GM18951 (cell line): ENCODE data around the gene PPP1R14D.
A peak's percentile ranks its signal among the peaks of the same experiment; 100 is the strongest.

Experiments
- POLR2A ChIP-seq: IDR thresholded peaks from 4 replicates; pipeline ENCODE4 v1.6.1; 2011; ENCODE audit warnings: mild to moderate bottlenecking; ENCODE audit not compliant: insufficient read length, insufficient read depth; ENCODE audit errors: extremely low read depth
- in situ Hi-C: fragments of 300-500 bp; cut with MboI; formaldehyde crosslinking; loops from one replicate; pipeline ENCODE4 v1.12.0; 2022; ENCODE audit warnings: low sequenced_read_pairs, mixed read lengths, inconsistent platforms; ENCODE audit not compliant: unreplicated experiment

The PPP1R14D gene

GRCh38 chr15:40859206-40859851 is 30.8 kb upstream of the PPP1R14D start:
- no peak for TF ChIP-seq POLR2A
- in situ Hi-C loops, result no loop called here

GRCh38 chr15:40858706-40859105 is 30.2 kb upstream of the PPP1R14D start:
- in situ Hi-C loops, result no loop called here

GRCh38 chr15:40857601-40858341 is 29.3 kb upstream of the PPP1R14D start:
- in situ Hi-C loops, result no loop called here
- TF ChIP-seq POLR2A, result no peak

More at GRCh38 chr15:40858706-40859105, 30.2 kb upstream of the PPP1R14D start:
- no peak for TF ChIP-seq POLR2A

- no peak for TF ChIP-seq POLR2A
- in situ Hi-C loops, result no loop called here
Measured at GRCh38 chr15:40856746-40857145, 28.2 kb upstream of the PPP1R14D start.

- TF ChIP-seq POLR2A, result no peak
- in situ Hi-C loops, result no loop called here
Measured at GRCh38 chr15:40855706-40856234, 27.3 kb upstream of the PPP1R14D start.

- in situ Hi-C loops, result loop anchor here (5.0 kb wide), 1 partner anchor 38 kb away; the partner anchor contains the start of gene VPS18
- TF ChIP-seq POLR2A, result no peak
Measured at GRCh38 chr15:40854161-40854560, 25.7 kb upstream of the PPP1R14D start.

GRCh38 chr15:40853241-40853890 is 24.9 kb upstream of the PPP1R14D start:
- in situ Hi-C loops, result loop anchor here (5.0 kb wide), 1 partner anchor 39 kb away; the partner anchor contains the start of gene VPS18
- no peak for TF ChIP-seq POLR2A

- in situ Hi-C loops, result loop anchor here (5.0 kb wide), 1 partner anchor 40 kb away; the partner anchor contains the start of gene VPS18
- TF ChIP-seq POLR2A, result no peak
Measured at GRCh38 chr15:40852529-40852928, 24.0 kb upstream of the PPP1R14D start.

- TF ChIP-seq POLR2A, result no peak
- in situ Hi-C loops, result loop anchor here (5.0 kb wide), 1 partner anchor 42 kb away; the partner anchor contains the start of gene VPS18
Measured at GRCh38 chr15:40850576-40851112, 22.1 kb upstream of the PPP1R14D start.

- in situ Hi-C loops, result no loop called here
- TF ChIP-seq POLR2A, result peak; percentile 37
Measured at GRCh38 chr15:40847223-40847961, 18.9 kb upstream of the PPP1R14D start.

- in situ Hi-C loops, result no loop called here
- TF ChIP-seq POLR2A, result no peak
Measured at GRCh38 chr15:40846841-40847222, 18.3 kb upstream of the PPP1R14D start.

- in situ Hi-C loops, result no loop called here
- TF ChIP-seq POLR2A, result no peak
Measured at GRCh38 chr15:40845511-40846284, 17.2 kb upstream of the PPP1R14D start.
